ENCODE results near the gene IL15RA.

DNA sequence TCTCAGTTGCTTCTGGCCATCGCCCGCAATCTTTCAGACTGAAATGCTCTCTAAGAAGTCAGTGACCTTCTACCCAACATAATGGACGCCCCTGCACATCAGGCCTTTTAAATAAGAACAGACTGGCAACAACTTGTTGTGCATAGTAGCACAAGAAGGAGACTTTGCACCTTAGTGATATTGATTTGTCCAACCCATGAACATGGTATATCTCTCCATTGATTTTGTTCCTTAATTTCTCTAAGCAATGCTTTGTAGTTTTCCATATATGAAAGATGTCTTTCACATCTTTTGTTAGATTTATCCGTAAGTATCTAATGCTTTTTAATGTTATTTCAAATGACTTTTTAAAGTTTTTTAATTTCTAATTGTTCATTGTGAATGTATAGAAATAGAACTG, 4.3 kb downstream of the IL15RA start:
- no peak for TF ChIP-seq POLR2A (IDR thresholded peaks at IDR 0.05)
- TF ChIP-seq, protein P1, sequence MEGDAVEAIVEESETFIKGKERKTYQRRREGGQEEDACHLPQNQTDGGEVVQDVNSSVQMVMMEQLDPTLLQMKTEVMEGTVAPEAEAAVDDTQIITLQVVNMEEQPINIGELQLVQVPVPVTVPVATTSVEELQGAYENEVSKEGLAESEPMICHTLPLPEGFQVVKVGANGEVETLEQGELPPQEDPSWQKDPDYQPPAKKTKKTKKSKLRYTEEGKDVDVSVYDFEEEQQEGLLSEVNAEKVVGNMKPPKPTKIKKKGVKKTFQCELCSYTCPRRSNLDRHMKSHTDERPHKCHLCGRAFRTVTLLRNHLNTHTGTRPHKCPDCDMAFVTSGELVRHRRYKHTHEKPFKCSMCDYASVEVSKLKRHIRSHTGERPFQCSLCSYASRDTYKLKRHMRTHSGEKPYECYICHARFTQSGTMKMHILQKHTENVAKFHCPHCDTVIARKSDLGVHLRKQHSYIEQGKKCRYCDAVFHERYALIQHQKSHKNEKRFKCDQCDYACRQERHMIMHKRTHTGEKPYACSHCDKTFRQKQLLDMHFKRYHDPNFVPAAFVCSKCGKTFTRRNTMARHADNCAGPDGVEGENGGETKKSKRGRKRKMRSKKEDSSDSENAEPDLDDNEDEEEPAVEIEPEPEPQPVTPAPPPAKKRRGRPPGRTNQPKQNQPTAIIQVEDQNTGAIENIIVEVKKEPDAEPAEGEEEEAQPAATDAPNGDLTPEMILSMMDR (IDR thresholded peaks at IDR 0.05) = no peak

All from adrenal gland (tissue), 5 donors.